K562 (cell line): ENCODE data around the gene ACTL7B. TPM values are rescaled to one million over a fixed set of nuclear protein-coding genes. Genes with fewer than 3 reads are reported as not detected.
A peak's percentile ranks its signal among the peaks of the same experiment; 100 is the strongest.

ENCODE experiments used
- ATAC-seq: fragments of 200-7000 bp; cut with Tn5 transposase; 3 replicates; pipeline ENCODE4 v1.9.1; 2020; ENCODE audit warnings: moderate library complexity
- BruUV-seq: library from RNA; stranded (reverse); fragments of 400-500 nt; replicated peaks from 2 replicates; lab custom pipeline; 2021; lab: Mats Ljungman, UMichigan
- CTCF ChIA-PET: fragments of 300-600 bp; formaldehyde crosslinking; extraction: SDS; loops from one replicate; lab custom pipeline; 2021; ENCODE audit warnings: low intra/inter-chr PET ratio; lab: Yijun Ruan, JAX
- POLR2A ChIA-PET: fragments of 300-600, 350-650 bp; sonication (Branson Sonifier 250); formaldehyde crosslinking; extraction: SDS; loops from one replicate; lab custom pipeline; 2021; ENCODE audit warnings: antibody characterized with exemption, inconsistent platforms; lab: Yijun Ruan, JAX
- DNase-seq, 4 experiments: peaks; one replicate each; pipeline versions ENCODE4 v3.0.0 to v3.0.0-alpha.2; 2011 to 2018; ENCODE audit warnings: low spot score in 3 of 4, mixed read lengths in 3 of 4; ENCODE audit errors: extremely low read depth in 1 of 4
- FAIRE-seq: peaks from 2 replicates; lab custom pipeline; 2011; peaks lifted over from hg19 to GRCh38; lab: Jason Lieb, UNC
- H2AFZ ChIP-seq: 2 replicates; pipeline ENCODE4 v1.6.0; 2011; ENCODE audit warnings: low read depth, low read length, control low read depth, inconsistent platforms
- H3K27ac ChIP-seq: fragments of 200-600 bp; 3 replicates; pipeline ENCODE4 v1.8.0; 2011; ENCODE audit warnings: low read depth, mild to moderate bottlenecking, control low read depth, inconsistent platforms, low read length, moderate library complexity, mixed read lengths; ENCODE audit errors: extremely low read depth
- H3K27me3 ChIP-seq, 2 experiments: fragments of 300-600 bp in 1 of 2; 2 replicates in 1 of 2; 3 replicates in 1 of 2; pipeline versions ENCODE4 v1.6.0 to v1.8.0; 2011; ENCODE audit warnings: inconsistent platforms in 2 of 2, low read length in 2 of 2, mild to moderate bottlenecking in 1 of 2, mixed read lengths in 1 of 2, moderate library complexity in 1 of 2; ENCODE audit not compliant: control insufficient read depth in 2 of 2, insufficient read depth in 2 of 2
- H3K36me3 ChIP-seq: fragments of 300-600 bp; 3 replicates; pipeline ENCODE4 v1.8.0; 2011; ENCODE audit warnings: mild to moderate bottlenecking, low read length, inconsistent platforms; ENCODE audit not compliant: control insufficient read depth, insufficient read depth
- H3K4me1 ChIP-seq, 2 experiments: fragments of 200-600 bp in 1 of 2; replicated peaks in 1 of 2; 2 replicates in 1 of 2; 3 replicates in 1 of 2; pipeline versions ENCODE4 v1.5.1 to v1.8.0; 2011; ENCODE audit warnings: inconsistent platforms in 2 of 2, low read length in 2 of 2, mild to moderate bottlenecking in 1 of 2, mixed read lengths in 1 of 2, moderate library complexity in 1 of 2; ENCODE audit not compliant: control insufficient read depth in 2 of 2, insufficient read depth in 2 of 2
- H3K4me2 ChIP-seq: 2 replicates; pipeline ENCODE4 v1.6.1; 2011; ENCODE audit warnings: low read length, control low read depth, inconsistent platforms, mixed read lengths; ENCODE audit not compliant: insufficient read depth
- H3K4me3 ChIP-seq: fragments of 200-600 bp; sonication (generic), shearing (Covaris generic); 2 replicates; pipeline ENCODE4 v1.5.1; 2016; ENCODE audit warnings: control low read depth, inconsistent platforms
- H3K79me2 ChIP-seq: fragments of 200-600 bp; 3 replicates; pipeline ENCODE4 v1.8.0; 2011; ENCODE audit warnings: low read length, inconsistent platforms; ENCODE audit not compliant: control insufficient read depth, insufficient read depth
- H3K9ac ChIP-seq, 2 experiments: 2 replicates each; pipeline versions ENCODE4 v1.6.0 to v1.6.1; 2011; ENCODE audit warnings: low read depth in 2 of 2, low read length in 2 of 2, control low read depth in 1 of 2, inconsistent platforms in 1 of 2, mild to moderate bottlenecking in 1 of 2, mixed read lengths in 1 of 2; ENCODE audit not compliant: insufficient read depth in 1 of 2
- H3K9me1 ChIP-seq: one replicate; pipeline ENCODE4 v1.6.0; 2011; ENCODE audit warnings: inconsistent platforms, mild to moderate bottlenecking, low read length, moderate library complexity; ENCODE audit not compliant: control insufficient read depth, insufficient read depth
- H3K9me3 ChIP-seq: replicated peaks from 2 replicates; pipeline ENCODE4 v1.5.1; 2011; ENCODE audit warnings: low read depth, low read length, inconsistent platforms; ENCODE audit not compliant: control insufficient read depth, insufficient read depth
- H4K20me1 ChIP-seq: replicated peaks from 2 replicates; pipeline ENCODE4 v1.6.1; 2011; ENCODE audit warnings: low read length, inconsistent platforms, mixed read lengths; ENCODE audit not compliant: control insufficient read depth, insufficient read depth
- RAD21 ChIP-seq, 2 experiments: fragments of 250-450 bp in 1 of 2; fragments of 450-650 bp in 1 of 2; sonication (Bioruptor Pico) in 1 of 2; formaldehyde crosslinking in 1 of 2; IDR thresholded peaks in 1 of 2; conservative IDR thresholded peaks in 1 of 2; 2 replicates each; pipeline versions ENCODE4 v1.4.0 to v1.8.0; 2020 to 2022; ENCODE audit warnings: mild to moderate bottlenecking in 2 of 2, moderate library complexity in 1 of 2
- ZBTB8A ChIP-seq: fragments of 450-650 bp; IDR thresholded peaks from 2 replicates; pipeline ENCODE4 v1.6.1; 2018; ENCODE audit warnings: mild to moderate bottlenecking, moderate library complexity; ENCODE audit not compliant: partially characterized antibody
- WGBS: fragments of 100-300 bp; shearing (Covaris generic); methylation state at CpG from one replicate; pipeline ENCODE4 v1.1.6; 2016; ENCODE audit warnings: low coverage, mixed read lengths; ENCODE audit not compliant: insufficient coverage; ENCODE audit errors: missing lambda C conversion rate; 5-methylcytosine and 5-hydroxymethylcytosine counted together
- in situ Hi-C: fragments of 300-500 bp; cut with MboI; formaldehyde crosslinking; loops from 4 replicates; pipeline ENCODE4 v1.15.0; 2018; ENCODE audit warnings: inconsistent platforms, mixed read lengths
- intact Hi-C: fragments of 100-400 bp; cut with micrococcal nuclease; formaldehyde crosslinking; loops from 2 replicates; pipeline ENCODE4 v1.14.2; 2022
- polyA plus RNA-seq, 8 experiments: library from polyadenylated mRNA; depleted of rRNA in 4 of 8; stranded (reverse) in 5 of 8; unstranded in 3 of 8; fragments of >200 nt; fragmentation: Nextera tagmentation in 2 of 8; fragmentation: Illumina TruSeq in 1 of 8; extraction: Ambion mirVana in 2 of 8; extraction: Trizol in 1 of 8; gene quantifications; 2 replicates each; pipeline versions ENCODE4 v1.2.1 to v1.2.3, GENCODE V29; 2011 to 2014; ENCODE audit warnings: inconsistent platforms in 1 of 8, missing spikeins in 1 of 8
- total RNA-seq, 7 experiments: library from RNA; depleted of rRNA in 6 of 7; stranded (reverse); fragments of >200 nt in 6 of 7; fragmentation: Illumina TruSeq in 2 of 7; extraction: Trizol in 2 of 7; gene quantifications; 2 replicates each; pipeline versions ENCODE4 v1.2.1 to v1.2.3, GENCODE V29; 2011 to 2021; ENCODE audit warnings: low replicate concordance in 1 of 7
- TF ChIP-seq, protein P1 (sequence below), 3 experiments: IDR thresholded peaks in 2 of 3; conservative IDR thresholded peaks in 1 of 3; 2 replicates each; pipeline ENCODE4 v1.5.1; 2011 to 2012; ENCODE audit warnings: low read length in 3 of 3, mild to moderate bottlenecking in 3 of 3, control low read depth in 2 of 3, improper control_type of control experiment in 1 of 3, inconsistent platforms in 1 of 3, low read depth in 1 of 3, mixed read lengths in 1 of 3, moderate library complexity in 1 of 3; ENCODE audit not compliant: insufficient read depth in 2 of 3
- TF ChIP-seq, protein P2 (sequence below): fragments of 250-450 bp; sonication (Bioruptor Pico); IDR thresholded peaks from 2 replicates; pipeline ENCODE4 v1.5.0; 2021
- TF ChIP-seq, protein P3 (sequence below): fragments of 250-450 bp; sonication (Bioruptor Pico); IDR thresholded peaks from 2 replicates; pipeline ENCODE4 v1.4.0; 2020; ENCODE audit warnings: mild to moderate bottlenecking, moderate library complexity

ACTL7B gene
- total and polyA plus RNA-seq, 9 of the 15 experiments (the other 6 are each of a cell fraction or from before 2014, with no cell fraction given), result not detected

DNA sequence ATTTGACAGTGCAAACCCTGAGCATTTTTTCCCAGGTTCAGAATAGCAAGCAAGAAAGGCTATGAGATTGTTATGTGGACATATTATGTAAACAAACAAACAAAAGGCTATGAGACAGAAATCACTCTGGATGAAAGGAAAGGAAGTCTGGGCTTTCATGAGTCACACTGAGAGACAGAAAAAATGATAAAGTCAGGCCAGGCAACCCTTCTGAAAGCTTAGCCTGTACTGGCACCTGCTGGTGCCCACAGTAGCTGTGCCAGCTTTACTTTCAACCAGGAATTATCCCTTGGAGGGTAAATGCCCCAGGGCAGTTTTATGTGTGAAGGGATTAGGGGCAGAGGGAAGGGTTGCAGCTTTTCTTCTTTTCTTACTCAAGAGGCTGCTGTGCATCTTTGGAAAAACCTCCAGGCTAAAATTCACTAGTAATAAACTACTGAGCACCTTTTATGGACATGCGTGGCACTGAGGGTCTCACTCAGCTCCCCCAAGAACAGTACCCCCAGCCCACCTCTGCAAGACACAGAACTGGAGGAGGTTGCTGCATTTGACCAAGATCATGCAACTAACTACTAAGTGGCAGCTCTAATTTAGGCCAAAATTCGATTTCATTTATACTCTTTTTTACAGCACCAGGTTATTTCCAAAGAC is 41.7 kb downstream of the ACTL7B start:
- FAIRE-seq (no peak), ATAC-seq (no peak), DNase-seq (no peak)
- 0% methylated on average over 2 of the region's 2 CpGs for WGBS
- no peak for TF ChIP-seq ZBTB8A
- TF ChIP-seq, protein P1, sequence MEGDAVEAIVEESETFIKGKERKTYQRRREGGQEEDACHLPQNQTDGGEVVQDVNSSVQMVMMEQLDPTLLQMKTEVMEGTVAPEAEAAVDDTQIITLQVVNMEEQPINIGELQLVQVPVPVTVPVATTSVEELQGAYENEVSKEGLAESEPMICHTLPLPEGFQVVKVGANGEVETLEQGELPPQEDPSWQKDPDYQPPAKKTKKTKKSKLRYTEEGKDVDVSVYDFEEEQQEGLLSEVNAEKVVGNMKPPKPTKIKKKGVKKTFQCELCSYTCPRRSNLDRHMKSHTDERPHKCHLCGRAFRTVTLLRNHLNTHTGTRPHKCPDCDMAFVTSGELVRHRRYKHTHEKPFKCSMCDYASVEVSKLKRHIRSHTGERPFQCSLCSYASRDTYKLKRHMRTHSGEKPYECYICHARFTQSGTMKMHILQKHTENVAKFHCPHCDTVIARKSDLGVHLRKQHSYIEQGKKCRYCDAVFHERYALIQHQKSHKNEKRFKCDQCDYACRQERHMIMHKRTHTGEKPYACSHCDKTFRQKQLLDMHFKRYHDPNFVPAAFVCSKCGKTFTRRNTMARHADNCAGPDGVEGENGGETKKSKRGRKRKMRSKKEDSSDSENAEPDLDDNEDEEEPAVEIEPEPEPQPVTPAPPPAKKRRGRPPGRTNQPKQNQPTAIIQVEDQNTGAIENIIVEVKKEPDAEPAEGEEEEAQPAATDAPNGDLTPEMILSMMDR (IDR thresholded peaks at IDR 0.05 in 2 of 3, conservative IDR thresholded peaks at IDR 0.05 in 1 of 3; ENCODE audit: insufficient read depth in 2 of 3, low read depth in 1 of 3, low read length in 3 of 3), result peak in 1 of 3 experiments; percentile 11; a peak in 1 of 6 replicates
- 0 out of 4 replicates have a peak, but pooled peaks have one; percentile 13 to 16 for TF ChIP-seq RAD21 (CRISPR knock-in tag; conservative IDR thresholded peaks at IDR 0.05 in 1 of 2, IDR thresholded peaks at IDR 0.05 in 1 of 2)
- TF ChIP-seq, protein P2, sequence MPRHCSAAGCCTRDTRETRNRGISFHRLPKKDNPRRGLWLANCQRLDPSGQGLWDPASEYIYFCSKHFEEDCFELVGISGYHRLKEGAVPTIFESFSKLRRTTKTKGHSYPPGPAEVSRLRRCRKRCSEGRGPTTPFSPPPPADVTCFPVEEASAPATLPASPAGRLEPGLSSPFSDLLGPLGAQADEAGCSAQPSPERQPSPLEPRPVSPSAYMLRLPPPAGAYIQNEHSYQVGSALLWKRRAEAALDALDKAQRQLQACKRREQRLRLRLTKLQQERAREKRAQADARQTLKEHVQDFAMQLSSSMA (CRISPR knock-in tag), result no peak
- TF ChIP-seq, protein P3, sequence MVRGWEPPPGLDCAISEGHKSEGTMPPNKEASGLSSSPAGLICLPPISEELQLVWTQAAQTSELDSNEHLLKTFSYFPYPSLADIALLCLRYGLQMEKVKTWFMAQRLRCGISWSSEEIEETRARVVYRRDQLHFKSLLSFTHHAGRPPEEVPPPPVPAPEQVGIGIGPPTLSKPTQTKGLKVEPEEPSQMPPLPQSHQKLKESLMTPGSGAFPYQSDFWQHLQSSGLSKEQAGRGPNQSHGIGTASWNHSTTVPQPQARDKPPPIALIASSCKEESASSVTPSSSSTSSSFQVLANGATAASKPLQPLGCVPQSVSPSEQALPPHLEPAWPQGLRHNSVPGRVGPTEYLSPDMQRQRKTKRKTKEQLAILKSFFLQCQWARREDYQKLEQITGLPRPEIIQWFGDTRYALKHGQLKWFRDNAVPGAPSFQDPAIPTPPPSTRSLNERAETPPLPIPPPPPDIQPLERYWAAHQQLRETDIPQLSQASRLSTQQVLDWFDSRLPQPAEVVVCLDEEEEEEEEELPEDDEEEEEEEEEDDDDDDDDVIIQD (CRISPR knock-in tag), result no peak
- in situ Hi-C loops (no loop called here), intact Hi-C loops (no loop called here)
- no peaks in the 10 kb centered on the region for H3K79me2 ChIP-seq
- no peak overlapping the region for H3K9ac ChIP-seq
- no peak overlapping the region for H3K27ac ChIP-seq
- no peaks in the 10 kb centered on the region; a peak in 1 of 5 replicates for H3K4me1 ChIP-seq
- ChIA-PET CTCF (no interaction called here), POLR2A (no interaction called here)
- no peak overlapping the region for H3K4me2 ChIP-seq
- no peaks in the 10 kb centered on the region for H3K9me1 ChIP-seq
- no peaks in the 10 kb centered on the region for H3K9me3 ChIP-seq
- no peaks in the 10 kb centered on the region for H3K36me3 ChIP-seq
- BruUV-seq, result no TSS peak
- peaks cover 10 to 18% of the 10 kb centered on the region in 2 experiments; a peak in 4 of 5 replicates for H3K27me3 ChIP-seq
- H4K20me1 ChIP-seq, result no peaks in the 10 kb centered on the region
- H3K4me3 ChIP-seq, result no peak overlapping the region
- H2AFZ ChIP-seq, result no peak overlapping the region
